BE2C (cell line): Measurements from ENCODE around the gene PHYKPL.
A peak's percentile ranks its signal among the peaks of the same experiment; 100 is the strongest.

Experiments
- DNase-seq: peaks from one replicate; pipeline ENCODE4 v3.0.0-alpha.2; 2020
- H3K27me3 ChIP-seq: fragments of 250-450 bp; sonication (Bioruptor Pico); 2 replicates; pipeline ENCODE4 v1.5.1; 2020; ENCODE audit warnings: mild to moderate bottlenecking
- H3K36me3 ChIP-seq: fragments of 250-450 bp; sonication (Bioruptor Pico); 2 replicates; pipeline ENCODE4 v1.5.1; 2020; ENCODE audit warnings: mild to moderate bottlenecking
- H3K4me1 ChIP-seq: fragments of 250-450 bp; sonication (Bioruptor Pico); 2 replicates; pipeline ENCODE4 v1.5.1; 2020
- H3K4me3 ChIP-seq: 2 replicates; pipeline ENCODE4 v1.5.1; 2011; ENCODE audit warnings: low read depth, low read length
- H3K9me3 ChIP-seq: fragments of 250-450 bp; sonication (Bioruptor Pico); 2 replicates; pipeline ENCODE4 v1.5.1; 2020
- TF ChIP-seq, protein P1 (sequence below): IDR thresholded peaks from 2 replicates; pipeline ENCODE4 v1.5.1; 2012; ENCODE audit warnings: mild to moderate bottlenecking, low read depth, low read length

PHYKPL gene

DNA sequence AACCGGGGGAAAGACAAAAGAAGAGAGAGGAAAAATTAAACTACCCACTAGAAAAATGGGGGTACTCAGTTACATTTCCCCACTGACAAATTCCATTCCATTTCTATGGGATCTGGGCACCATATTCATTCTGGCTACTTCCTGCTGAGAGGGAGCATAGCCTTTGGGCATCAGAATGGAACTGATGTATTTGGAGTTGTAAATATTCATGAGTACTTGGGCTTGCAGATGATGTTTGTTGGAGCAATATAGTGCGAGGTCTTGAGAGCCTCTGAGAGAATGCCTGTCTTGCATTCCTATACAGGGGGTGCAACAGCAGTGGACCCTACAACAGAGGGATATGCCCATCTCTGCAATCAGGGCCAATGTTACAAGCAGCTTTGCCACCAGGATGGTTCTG, 62.1 kb downstream of the PHYKPL start:
- Histone ChIP-seq H3K27me3 (0 out of 2 replicates have a peak, but pooled peaks cover 2% of the 10 kb centered on the region), H3K36me3 (no peaks in the 10 kb centered on the region), H3K9me3 (no peaks in the 10 kb centered on the region), H3K4me1 (no peaks in the 10 kb centered on the region), H3K4me3 (no peak overlapping the region)
- TF ChIP-seq, protein P1, sequence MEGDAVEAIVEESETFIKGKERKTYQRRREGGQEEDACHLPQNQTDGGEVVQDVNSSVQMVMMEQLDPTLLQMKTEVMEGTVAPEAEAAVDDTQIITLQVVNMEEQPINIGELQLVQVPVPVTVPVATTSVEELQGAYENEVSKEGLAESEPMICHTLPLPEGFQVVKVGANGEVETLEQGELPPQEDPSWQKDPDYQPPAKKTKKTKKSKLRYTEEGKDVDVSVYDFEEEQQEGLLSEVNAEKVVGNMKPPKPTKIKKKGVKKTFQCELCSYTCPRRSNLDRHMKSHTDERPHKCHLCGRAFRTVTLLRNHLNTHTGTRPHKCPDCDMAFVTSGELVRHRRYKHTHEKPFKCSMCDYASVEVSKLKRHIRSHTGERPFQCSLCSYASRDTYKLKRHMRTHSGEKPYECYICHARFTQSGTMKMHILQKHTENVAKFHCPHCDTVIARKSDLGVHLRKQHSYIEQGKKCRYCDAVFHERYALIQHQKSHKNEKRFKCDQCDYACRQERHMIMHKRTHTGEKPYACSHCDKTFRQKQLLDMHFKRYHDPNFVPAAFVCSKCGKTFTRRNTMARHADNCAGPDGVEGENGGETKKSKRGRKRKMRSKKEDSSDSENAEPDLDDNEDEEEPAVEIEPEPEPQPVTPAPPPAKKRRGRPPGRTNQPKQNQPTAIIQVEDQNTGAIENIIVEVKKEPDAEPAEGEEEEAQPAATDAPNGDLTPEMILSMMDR, result no peak
- no peak for DNase-seq

DNA sequence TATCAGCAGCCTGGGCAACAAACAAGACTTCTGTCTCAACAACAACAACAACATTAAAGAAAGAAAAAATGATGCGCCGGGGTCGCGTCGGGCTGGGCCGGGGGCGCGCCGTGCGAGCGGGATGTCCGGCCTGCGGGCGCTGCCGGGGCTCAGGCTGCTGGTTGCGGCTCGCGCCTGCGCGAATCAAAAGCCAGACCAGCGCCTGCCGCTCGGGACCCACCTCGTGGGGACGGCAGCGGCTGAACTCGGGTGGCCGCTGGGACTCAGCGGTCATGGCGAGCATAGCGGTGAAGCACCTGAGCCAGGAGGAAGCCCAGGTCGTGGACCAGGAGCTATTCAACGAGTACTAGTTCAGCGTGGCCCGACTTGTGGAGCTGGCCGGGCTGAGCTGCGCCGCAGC, 67.0 kb downstream of the PHYKPL start:
- no peak overlapping the region for H3K4me3 ChIP-seq
- peaks cover 8% of the 10 kb centered on the region for H3K27me3 ChIP-seq
- no peaks in the 10 kb centered on the region for H3K9me3 ChIP-seq
- no peak for DNase-seq
- H3K36me3 ChIP-seq, result no peaks in the 10 kb centered on the region
- no peaks in the 10 kb centered on the region for H3K4me1 ChIP-seq
- TF ChIP-seq, protein P1, result no peak

- H3K9me3 ChIP-seq, result no peaks in the 10 kb centered on the region
- TF ChIP-seq, protein P1, result peak; percentile 96
- peaks cover 8% of the 10 kb centered on the region for H3K27me3 ChIP-seq
- H3K4me1 ChIP-seq, result no peaks in the 10 kb centered on the region
- peak overlapping the region; percentile 46 for H3K4me3 ChIP-seq
- peak; percentile 89 for DNase-seq
- no peaks in the 10 kb centered on the region for H3K36me3 ChIP-seq
Measured at GRCh38 chr5:178163772-178164735, 68.5 kb downstream of the PHYKPL start.

GRCh38 chr5:178162481-178162880, 70.1 kb downstream of the PHYKPL start:
- no peaks in the 10 kb centered on the region for H3K4me1 ChIP-seq
- TF ChIP-seq, protein P1, result no peak
- no peaks in the 10 kb centered on the region for H3K36me3 ChIP-seq
- H3K9me3 ChIP-seq, result no peaks in the 10 kb centered on the region
- no peak for DNase-seq
- H3K4me3 ChIP-seq, result no peak overlapping the region
- H3K27me3 ChIP-seq, result peaks cover 6% of the 10 kb centered on the region

DNA sequence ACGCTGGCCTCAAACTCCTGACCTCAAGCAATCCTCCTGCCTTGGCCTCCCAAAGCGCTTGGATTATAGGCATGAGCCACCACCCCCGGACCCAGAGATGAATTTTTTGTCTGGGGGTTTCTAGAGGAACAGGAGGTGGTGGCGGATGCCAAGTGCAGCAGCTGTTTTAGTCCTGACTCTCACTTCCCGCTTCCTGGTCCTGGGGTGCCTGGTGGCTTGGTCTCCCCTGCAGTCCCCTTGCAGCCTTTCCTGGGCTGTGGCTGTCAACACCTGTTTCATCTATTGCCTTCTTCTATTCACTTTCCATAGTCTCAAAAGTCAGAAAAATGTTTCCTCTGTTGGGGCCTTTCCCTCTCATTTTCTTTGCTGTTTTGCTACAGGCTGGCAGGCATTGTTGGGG, 72.4 kb downstream of the PHYKPL start:
- TF ChIP-seq, protein P1, result no peak
- Histone ChIP-seq H3K9me3 (no peaks in the 10 kb centered on the region), H3K36me3 (no peaks in the 10 kb centered on the region), H3K4me3 (no peak overlapping the region), H3K4me1 (no peaks in the 10 kb centered on the region), H3K27me3 (peaks cover 6% of the 10 kb centered on the region)
- DNase-seq, result no peak
